ENCODE data around the gene PRB2.
A peak's percentile ranks its signal among the peaks of the same experiment; 100 is the strongest.
"Not testable (repeated sequence)": the region's sequence is repeated elsewhere in the genome, so short reads cannot be mapped to it uniquely, and the experiment has no call there.

The PRB2 gene

DNA sequence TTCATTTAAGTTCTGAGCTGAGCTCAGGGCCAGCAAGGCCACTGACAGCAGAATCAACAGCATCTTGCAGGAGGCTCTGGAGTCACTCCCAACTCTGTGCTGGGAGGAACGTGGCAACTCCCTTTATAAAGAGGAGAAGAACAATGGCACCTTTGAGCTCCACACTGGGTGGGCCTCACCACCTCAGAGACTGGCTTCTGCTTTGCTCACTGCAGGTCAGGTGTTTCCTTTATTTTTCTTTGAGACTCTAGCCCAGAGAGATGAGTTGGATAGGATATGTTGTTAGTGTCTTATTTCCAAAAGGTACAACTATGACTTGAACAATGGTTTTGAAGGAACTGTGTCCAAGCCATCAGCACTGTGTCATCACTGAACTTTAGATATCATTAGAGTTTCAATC is at the start of gene PRB2:
PRB2 (minus strand) TSS at position 101 of the 400 bp plus-strand sequence; CDS start at position 63, 38 bp downstream.
- DNase-seq: not testable (repeated sequence)

DNA sequence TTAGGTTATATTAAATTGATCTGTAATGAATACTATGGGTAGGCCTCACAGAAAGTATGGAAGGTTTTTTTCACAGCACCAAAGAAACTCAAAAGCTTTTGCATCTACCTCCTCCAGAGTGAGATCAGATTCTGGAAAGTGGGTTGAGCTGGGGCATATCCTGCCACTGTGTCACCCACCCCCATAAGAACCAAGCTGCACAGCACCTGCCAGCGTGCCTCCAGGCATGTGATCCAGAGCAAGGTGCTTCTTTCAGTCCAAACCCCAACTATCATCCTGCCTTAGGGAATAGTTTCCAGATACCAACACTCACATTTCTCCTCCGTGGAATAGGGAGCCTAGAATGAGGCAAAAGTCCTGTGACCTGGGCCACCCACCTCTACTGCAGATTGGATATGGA is 42.6 kb upstream of the PRB2 start:
- no peak for DNase-seq

DNA sequence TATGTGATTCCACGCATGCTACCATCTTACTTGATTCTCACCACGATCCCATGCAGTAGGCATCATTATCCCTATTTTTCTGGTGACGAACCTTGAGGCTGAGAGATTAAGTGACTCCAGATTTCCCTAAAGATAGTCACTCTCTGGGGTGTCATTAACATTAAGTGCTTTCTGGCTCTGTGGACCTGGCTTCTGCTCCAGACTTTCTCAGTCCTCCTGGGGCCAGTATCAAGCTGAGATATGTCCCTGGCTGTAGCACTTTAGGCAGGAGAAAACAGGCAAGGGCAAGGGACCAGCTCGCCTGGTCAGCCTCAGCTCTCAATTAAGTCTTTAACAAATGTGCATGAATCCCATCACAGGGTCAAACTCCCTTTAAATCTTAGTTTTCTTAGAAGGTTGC is 38.3 kb upstream of the PRB2 start:
- peak; percentile 10 for DNase-seq

DNA sequence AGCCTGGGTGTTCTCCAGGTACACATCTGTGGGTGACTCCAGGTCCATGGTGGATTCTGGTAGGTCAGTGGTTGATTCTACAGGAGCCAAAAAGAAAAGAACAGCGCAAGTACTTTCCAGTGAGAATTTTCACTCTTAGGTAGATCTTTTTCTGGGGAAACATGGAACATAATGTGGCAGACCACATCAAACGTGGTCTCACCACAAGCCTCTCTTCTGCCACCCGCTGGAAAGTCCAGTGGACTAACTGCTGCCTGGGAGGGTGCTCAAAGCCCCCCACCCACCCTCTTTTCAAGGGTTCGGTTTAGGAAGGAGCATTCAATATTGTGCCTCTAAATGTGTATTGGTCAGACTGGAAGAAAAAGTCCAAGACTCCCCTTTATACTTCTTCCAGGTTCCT is 36.1 kb upstream of the PRB2 start:
- no peak for DNase-seq

DNA sequence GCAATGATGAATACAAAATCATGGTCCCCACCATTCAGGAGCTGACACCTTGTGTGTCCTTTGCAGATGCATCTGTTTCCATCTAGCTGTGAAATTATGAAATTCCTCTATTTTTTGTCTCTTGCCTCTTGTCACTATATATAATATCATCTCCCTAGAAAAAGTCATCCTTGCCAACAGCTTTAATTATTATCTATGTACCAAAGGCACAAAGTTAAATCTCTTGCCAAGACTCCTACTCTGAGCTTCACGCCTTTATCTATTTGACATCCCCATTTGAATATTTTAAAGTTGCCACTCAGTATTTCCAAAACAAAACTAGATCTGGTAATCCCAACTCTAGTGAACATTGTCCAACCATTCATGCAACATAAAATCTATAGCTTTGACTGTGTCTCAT is 32.0 kb upstream of the PRB2 start:
- DNase-seq: no peak

DNA sequence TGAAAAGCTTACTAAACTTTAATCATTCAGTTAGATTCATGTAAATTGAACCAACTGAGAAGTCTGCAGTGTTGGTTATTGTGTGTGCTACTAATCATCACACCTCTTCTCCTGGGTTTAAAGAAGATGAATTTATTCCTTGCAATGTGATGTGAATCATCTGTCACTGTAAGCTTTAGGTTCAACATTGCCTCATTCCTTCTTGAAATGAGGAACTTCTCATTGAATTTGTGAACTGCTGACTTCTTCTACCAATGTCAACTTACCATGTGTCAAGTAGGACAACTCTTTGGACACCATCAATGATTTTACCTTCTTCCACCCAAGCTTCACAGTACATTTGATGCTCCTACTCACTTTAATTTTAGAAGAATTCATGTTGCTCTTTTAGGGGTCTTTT is 17.4 kb upstream of the PRB2 start:
- no peak for DNase-seq

DNA sequence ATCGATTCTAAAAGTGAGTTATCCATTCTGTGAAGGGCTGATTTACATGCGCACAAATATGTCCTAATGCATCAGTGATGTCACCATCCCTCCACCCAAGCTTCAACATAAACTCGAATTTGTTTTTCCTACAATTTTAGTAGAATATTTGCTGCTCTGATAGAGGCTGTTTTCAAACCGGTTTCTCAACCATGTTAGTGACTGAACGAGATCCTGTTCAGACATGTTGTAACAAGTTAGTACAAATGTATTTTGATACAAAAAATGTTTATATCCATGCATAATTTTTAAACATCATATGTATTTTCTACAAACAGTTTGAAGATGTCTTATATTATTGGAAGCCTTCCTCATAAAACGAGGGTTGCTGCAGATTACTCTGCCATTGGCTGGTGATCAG is 12.7 kb upstream of the PRB2 start:
- DNase-seq: no peak

DNA sequence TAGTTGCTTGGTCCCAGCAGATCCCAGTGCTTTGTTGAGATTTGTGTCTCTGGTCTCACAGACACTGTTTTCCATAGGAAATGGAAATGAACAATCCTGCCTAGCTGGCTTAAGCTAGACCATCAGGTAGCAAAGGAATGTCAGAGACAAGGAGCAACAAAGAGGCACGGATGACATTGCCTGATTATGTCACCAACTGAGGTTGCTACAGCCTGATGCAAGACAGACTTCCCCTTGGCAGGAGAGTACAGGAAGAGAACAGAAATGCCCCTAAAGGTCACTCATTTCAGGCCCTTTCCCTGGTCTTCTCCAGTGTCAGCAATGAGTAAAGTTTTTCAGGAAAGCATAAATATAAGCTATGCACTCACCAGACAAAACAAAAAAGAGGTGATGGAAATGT is 2.0 kb upstream of the PRB2 start:
- no peak for DNase-seq

DNA sequence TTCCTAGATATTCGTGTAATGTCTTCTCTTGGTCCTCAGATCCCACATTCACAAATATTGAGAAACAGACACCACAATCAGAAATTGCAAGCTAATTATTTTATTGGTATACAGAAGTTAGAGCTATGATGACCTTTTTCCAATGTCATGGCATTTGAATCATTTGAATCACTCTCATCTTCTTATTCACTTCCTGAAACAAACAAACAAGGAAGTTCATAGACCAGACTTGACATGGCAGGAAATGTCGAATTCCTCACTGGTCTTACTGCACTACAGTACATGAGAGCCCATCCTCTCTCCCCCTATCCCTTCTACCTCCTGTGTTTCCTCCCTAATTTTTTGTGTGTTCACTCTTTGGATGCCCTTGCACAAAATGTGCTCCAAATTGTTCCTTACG is 3.9 kb downstream of the PRB2 start:
- not testable (repeated sequence) for DNase-seq

DNA sequence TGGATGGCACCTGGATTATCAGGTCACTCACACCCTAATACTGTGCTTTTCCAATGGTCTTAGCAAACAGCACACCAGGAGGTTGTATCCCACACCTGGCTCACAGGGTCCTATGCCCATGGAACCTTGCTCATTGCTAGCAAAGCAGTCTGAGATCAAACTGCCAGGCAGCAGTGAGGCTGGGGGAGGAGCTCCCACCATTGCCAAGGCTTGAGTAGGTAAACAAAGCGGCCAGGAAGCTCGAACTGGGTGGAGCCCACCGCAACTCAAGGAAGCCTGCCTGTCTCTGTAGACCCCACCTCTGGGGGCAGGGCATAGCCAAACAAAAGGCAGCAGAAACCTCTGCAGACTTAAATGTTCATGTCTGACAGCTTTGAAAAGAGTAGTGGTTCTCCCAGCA is 17.9 kb downstream of the PRB2 start:
- DNase-seq: not testable (repeated sequence)

DNA sequence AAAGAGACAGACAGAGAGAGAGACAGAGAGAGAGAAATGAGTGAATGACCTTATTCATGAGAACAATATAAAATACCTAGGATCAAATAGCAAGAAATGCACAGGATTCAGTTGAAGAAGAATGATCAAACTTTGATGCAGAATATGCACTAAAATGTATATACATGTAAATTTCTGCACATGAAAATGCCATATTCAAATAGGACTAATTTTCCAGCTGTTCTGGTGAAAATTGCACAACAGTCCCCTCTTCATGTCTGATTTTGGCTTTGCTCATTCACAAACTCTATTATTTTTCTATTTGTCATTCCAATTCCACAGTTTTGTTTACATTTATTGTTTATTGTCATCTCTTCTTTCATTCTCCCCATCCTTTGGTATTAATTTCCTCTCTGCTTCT is 34.2 kb downstream of the PRB2 start:
- DNase-seq: no peak

DNA sequence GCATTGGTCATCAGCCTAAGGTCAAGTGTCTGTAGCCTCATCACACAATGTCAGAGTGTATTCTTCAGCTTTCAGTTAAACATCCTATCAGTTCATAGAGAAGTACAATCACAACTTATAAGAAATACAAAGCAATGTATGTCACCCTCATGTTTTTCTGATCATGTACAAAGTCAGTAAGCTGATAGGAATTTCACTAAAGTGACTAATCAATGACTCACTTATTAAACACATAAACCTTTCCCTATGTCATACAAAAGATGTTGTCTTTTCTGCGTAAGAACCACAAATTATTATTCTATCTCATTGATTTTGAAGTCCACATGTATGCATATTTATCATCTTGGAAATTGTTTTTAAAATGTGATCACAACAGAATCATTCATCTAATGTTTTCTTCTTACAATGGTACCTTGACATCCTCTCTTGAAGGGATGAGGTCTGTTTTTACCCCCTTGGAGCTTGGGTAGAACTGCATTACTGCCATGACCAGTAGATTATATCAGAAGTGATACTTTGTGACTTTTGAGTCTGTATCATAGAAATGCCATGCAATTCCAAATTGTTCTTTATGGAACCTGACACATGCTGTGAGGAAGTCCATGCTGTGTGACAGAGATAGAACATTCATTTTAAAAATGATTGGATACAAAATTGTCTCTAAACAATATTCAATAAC is 35.0 kb downstream of the PRB2 start:
- not testable (repeated sequence) for DNase-seq

DNA sequence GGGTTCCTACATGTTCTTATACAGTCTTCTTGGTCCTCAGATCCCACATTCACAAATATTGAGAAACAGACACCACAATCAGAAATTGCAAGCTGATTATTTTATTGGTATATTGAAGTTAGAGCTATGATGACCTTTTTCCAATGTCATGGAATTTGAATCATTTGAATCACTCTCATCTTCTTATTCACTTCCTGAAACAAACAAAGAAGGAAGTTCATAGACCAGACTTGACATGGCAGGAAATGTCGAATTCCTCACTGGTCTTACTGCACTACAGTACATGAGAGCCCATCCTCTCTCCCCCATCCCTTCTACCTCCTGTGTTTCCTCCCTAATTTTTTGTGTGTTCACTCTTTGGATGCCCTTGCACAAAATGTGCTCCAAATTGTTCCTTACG is 43.6 kb downstream of the PRB2 start:
- not testable (repeated sequence) for DNase-seq

DNA sequence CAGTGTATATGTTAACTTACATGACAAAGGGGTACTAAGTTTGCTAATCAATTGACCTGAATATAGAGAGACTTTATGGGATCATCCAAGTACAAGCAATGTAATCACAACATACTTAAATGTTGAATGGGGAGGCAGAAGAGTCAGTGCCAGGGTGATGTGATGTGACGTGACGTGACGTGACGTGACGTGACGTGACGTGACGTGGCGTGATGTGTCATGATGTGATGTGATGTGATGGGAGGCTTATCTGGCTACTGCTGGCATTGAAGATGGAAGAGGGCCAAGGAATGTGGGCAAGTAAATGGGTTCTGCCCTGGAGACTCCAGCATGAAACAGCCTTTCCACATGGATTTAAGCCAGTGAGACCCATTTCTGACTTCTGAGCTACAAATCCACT is 46.9 kb downstream of the PRB2 start:
- no peak for DNase-seq

DNA sequence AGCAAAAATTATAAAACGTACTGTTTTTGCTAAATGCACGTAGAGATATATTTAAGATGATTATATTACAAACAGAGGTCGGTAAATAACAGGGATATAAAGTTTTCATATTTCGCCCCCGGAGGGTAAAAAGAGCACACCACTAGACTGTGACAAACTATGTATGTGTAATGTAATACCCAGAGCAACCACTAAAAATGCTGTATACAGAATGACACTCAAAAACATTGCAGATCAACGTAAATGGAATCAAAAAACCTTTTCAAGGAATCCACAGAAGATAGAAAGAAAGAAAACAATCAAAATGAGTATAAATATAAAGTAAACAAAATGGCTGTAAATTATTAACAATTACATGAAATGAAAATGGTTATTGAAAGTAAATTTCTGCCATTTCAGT is 47.6 kb downstream of the PRB2 start:
- DNase-seq: no peak

DNA sequence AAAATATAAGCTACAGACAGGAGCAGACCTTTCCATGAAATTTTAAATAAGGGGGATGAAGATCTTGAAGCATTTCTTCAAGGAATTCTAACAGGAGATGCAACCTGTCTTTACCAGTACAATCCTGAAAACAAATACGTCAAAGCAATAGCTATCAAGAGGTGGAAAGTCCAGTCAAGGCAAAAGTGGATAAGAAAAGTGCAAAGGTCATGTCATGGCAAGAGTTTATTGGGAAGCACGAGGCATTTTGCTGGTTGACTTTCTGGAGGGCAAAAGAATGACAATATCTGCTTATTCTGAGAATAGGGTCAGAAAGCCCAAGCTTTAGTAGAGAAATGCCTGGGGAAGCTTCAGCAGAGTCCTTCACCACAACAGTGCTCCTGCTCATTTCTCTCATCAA is 50.9 kb downstream of the PRB2 start:
- DNase-seq: no peak

Measured in eye (tissue), 1 donor.